ENCODE measurements around the gene DHRS2. TPM values are rescaled to one million over a fixed set of nuclear protein-coding genes. Genes with fewer than 3 reads are reported as not detected.
"Not testable (repeated sequence)": the region's sequence is repeated elsewhere in the genome, so short reads cannot be mapped to it uniquely, and the experiment has no call there.

The DHRS2 gene
- total RNA-seq = not detected

GRCh38 chr14:23636317-23637211 is at the start of gene DHRS2:
Gene DHRS2, plus strand, starts transcription at chr14:23636364. Its CDS starts 2,501 bp downstream, at chr14:23638865.
- no peak within 1 kb of the TSS for H3K4me3 ChIP-seq
- H3K9me3 ChIP-seq = no peaks in the 10 kb centered on the region
- no peak within 1 kb of the TSS for H3K27ac ChIP-seq
- intact Hi-C loops (cut with DNase I) = loop anchor here (10.0 kb wide), 1 partner anchor 298 kb away; no protein-coding TSS in a partner anchor
- DNase-seq (ENCODE audit: low spot score in 2 of 2) = no peak
- H3K36me3 ChIP-seq = no peaks in the 10 kb centered on the region
- H3K27me3 ChIP-seq = no peaks in the 10 kb centered on the region
- no peak for TF ChIP-seq CTCF (IDR thresholded peaks at IDR 0.05)
- no peaks in the 10 kb centered on the region for H3K4me1 ChIP-seq

- H3K27ac ChIP-seq = no peak overlapping the region
- H3K27me3 ChIP-seq = no peaks in the 10 kb centered on the region
- intact Hi-C loops (cut with DNase I) = no loop called here
- TF ChIP-seq CTCF (IDR thresholded peaks at IDR 0.05) = peak; percentile 4 to 34 (median 15)
- H3K4me1 ChIP-seq = no peaks in the 10 kb centered on the region
- DNase-seq (ENCODE audit: low spot score in 2 of 2) = peak; percentile 32 to 78
- no peaks in the 10 kb centered on the region for H3K9me3 ChIP-seq
- no peaks in the 10 kb centered on the region for H3K36me3 ChIP-seq
- no peak overlapping the region for H3K4me3 ChIP-seq
These were observed 47.1 kb upstream of the DHRS2 start for GRCh38 chr14:23588884-23589598.

- intact Hi-C loops (cut with DNase I) = no loop called here
- Histone ChIP-seq H3K4me3 (no peak overlapping the region), H3K36me3 (no peaks in the 10 kb centered on the region), H3K4me1 (no peaks in the 10 kb centered on the region), H3K27me3 (no peaks in the 10 kb centered on the region), H3K27ac (no peak overlapping the region), H3K9me3 (no peaks in the 10 kb centered on the region)
- DNase-seq (ENCODE audit: low spot score in 2 of 2) = no peak
- no peak for TF ChIP-seq CTCF (IDR thresholded peaks at IDR 0.05)
These were observed 46.6 kb upstream of the DHRS2 start for GRCh38 chr14:23589606-23590005.

- Histone ChIP-seq H3K27ac (no peak overlapping the region), H3K27me3 (no peaks in the 10 kb centered on the region), H3K4me1 (no peaks in the 10 kb centered on the region), H3K9me3 (no peaks in the 10 kb centered on the region), H3K4me3 (no peak overlapping the region), H3K36me3 (no peaks in the 10 kb centered on the region)
- intact Hi-C loops (cut with DNase I) = no loop called here
- no peak for TF ChIP-seq CTCF (IDR thresholded peaks at IDR 0.05)
- DNase-seq (ENCODE audit: low spot score in 2 of 2) = no peak
These were observed 46.0 kb upstream of the DHRS2 start for GRCh38 chr14:23590198-23590597.

GRCh38 chr14:23594191-23594590 is 42.0 kb upstream of the DHRS2 start:
- DNase-seq (ENCODE audit: low spot score in 2 of 2); H3K4me3 ChIP-seq; H3K9me3 ChIP-seq; H3K36me3 ChIP-seq; H3K4me1 ChIP-seq; H3K27me3 ChIP-seq; intact Hi-C loops (cut with DNase I); H3K27ac ChIP-seq: not testable (repeated sequence)

- TF ChIP-seq CTCF (IDR thresholded peaks at IDR 0.05) = no peak
- no peaks in the 10 kb centered on the region for H3K36me3 ChIP-seq
- H3K4me3 ChIP-seq = no peak overlapping the region
- H3K27ac ChIP-seq = no peak overlapping the region
- no peaks in the 10 kb centered on the region for H3K27me3 ChIP-seq
- DNase-seq (ENCODE audit: low spot score in 2 of 2) = no peak
- no peaks in the 10 kb centered on the region for H3K4me1 ChIP-seq
- intact Hi-C loops (cut with DNase I) = no loop called here
- H3K9me3 ChIP-seq = no peaks in the 10 kb centered on the region
These were observed 35.8 kb upstream of the DHRS2 start for GRCh38 chr14:23600322-23600707.
